HG02642 (cell line): Measurements from ENCODE around the gene TNN.
A peak's percentile ranks its signal among the peaks of the same experiment; 100 is the strongest.
"Not testable (repeated sequence)": the region's sequence is repeated elsewhere in the genome, so short reads cannot be mapped to it uniquely, and the experiment has no call there.

Source experiments
- ATAC-seq: cut with Tn5 transposase; IDR thresholded peaks from one replicate; pipeline ENCODE4 v1.9.1; 2021; ENCODE audit warnings: mild to moderate bottlenecking; ENCODE audit not compliant: unreplicated experiment, poor library complexity

TNN gene

GRCh38 chr1:175099916-175100315, 32.3 kb downstream of the TNN start:
- ATAC-seq = no peak

- not testable (repeated sequence) for ATAC-seq
Observed at GRCh38 chr1:175102166-175102565, 34.5 kb downstream of the TNN start.

- ATAC-seq = not testable (repeated sequence)
Observed at GRCh38 chr1:175106536-175106935, 38.9 kb downstream of the TNN start.

GRCh38 chr1:175108331-175108820, 40.7 kb downstream of the TNN start:
- not testable (repeated sequence) for ATAC-seq

GRCh38 chr1:175114996-175115395, 47.4 kb downstream of the TNN start:
- no peak for ATAC-seq

- no peak for ATAC-seq
Observed at GRCh38 chr1:175116210-175116798, 48.7 kb downstream of the TNN start.

- ATAC-seq = no peak
Observed at GRCh38 chr1:175116903-175117302, 49.3 kb downstream of the TNN start.

- peak; percentile 54 for ATAC-seq
Observed at GRCh38 chr1:175118375-175119367, 51.0 kb downstream of the TNN start.

GRCh38 chr1:175120511-175120910, 52.9 kb downstream of the TNN start:
- ATAC-seq = no peak

- no peak for ATAC-seq
Observed at GRCh38 chr1:175124861-175125260, 57.2 kb downstream of the TNN start.

- no peak for ATAC-seq
Observed at GRCh38 chr1:175126347-175126746, 58.7 kb downstream of the TNN start.

GRCh38 chr1:175127565-175127964, 59.9 kb downstream of the TNN start:
- no peak for ATAC-seq

GRCh38 chr1:175128523-175128922, 60.9 kb downstream of the TNN start:
- no peak for ATAC-seq

GRCh38 chr1:175129182-175129581, 61.5 kb downstream of the TNN start:
- no peak for ATAC-seq

GRCh38 chr1:175129644-175129996, 62.0 kb downstream of the TNN start:
- no peak for ATAC-seq

- no peak for ATAC-seq
Observed at GRCh38 chr1:175129997-175130648, 62.5 kb downstream of the TNN start.

- ATAC-seq = no peak
Observed at GRCh38 chr1:175130649-175131045, 63.0 kb downstream of the TNN start.

GRCh38 chr1:175131095-175131494, 63.5 kb downstream of the TNN start:
- ATAC-seq = no peak

GRCh38 chr1:175132436-175132835, 64.8 kb downstream of the TNN start:
- ATAC-seq = no peak

- ATAC-seq = no peak
Observed at GRCh38 chr1:175133673-175134435, 66.2 kb downstream of the TNN start.
